IPS-18a (cell line): ENCODE results near the gene PTRH1.

Experiments used
- H3K27ac ChIP-seq: one replicate; pipeline ENCODE4 v1.5.1; 2013; ENCODE audit warnings: low read length
- H3K27me3 ChIP-seq: one replicate; pipeline ENCODE4 v1.6.1; 2013; ENCODE audit warnings: mild to moderate bottlenecking, low read length; ENCODE audit not compliant: control insufficient read depth, insufficient read depth
- H3K36me3 ChIP-seq: one replicate; pipeline ENCODE4 v1.6.1; 2013; ENCODE audit warnings: low read depth, low read length; ENCODE audit not compliant: control insufficient read depth
- H3K4me1 ChIP-seq: one replicate; pipeline ENCODE4 v1.6.1; 2013; ENCODE audit warnings: low read depth, low read length; ENCODE audit not compliant: control insufficient read depth
- H3K4me3 ChIP-seq: one replicate; pipeline ENCODE4 v1.5.1; 2013; ENCODE audit warnings: low read length
- H3K9ac ChIP-seq: one replicate; pipeline ENCODE4 v1.6.1; 2013; ENCODE audit warnings: mild to moderate bottlenecking, low read length, moderate library complexity
- H3K9me3 ChIP-seq: one replicate; pipeline ENCODE4 v1.6.1; 2013; ENCODE audit warnings: low read depth, low read length; ENCODE audit not compliant: control insufficient read depth

The PTRH1 gene

DNA sequence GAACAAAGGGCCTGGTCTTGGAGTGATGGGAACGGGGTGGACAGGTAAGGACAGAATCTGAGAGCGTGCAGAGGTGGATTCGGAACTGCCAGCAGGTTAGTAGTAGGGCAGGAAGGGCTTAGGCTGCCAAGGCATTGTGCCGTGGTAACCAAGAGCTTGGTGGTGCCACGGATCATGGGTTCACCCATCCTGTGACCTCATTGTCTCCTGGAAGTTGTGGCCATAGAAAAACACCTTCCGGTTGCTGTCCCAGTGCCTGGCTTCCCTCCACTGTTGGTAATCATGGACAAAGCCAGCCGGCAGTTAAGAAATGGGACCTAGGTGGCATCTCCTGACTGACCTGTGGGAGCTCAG, 51.2 kb downstream of the PTRH1 start:
- Histone ChIP-seq H3K27ac (no peak overlapping the region), H3K27me3 (no peaks in the 10 kb centered on the region), H3K36me3 (peaks cover 28% of the 10 kb centered on the region), H3K9ac (no peak overlapping the region), H3K9me3 (no peaks in the 10 kb centered on the region), H3K4me3 (no peak overlapping the region), H3K4me1 (no peaks in the 10 kb centered on the region)
